Tibial nerve (tissue), 4 donors: Measurements from ENCODE around the gene PTPN9. TPM values are rescaled to one million over a fixed set of nuclear protein-coding genes. Genes with fewer than 3 reads are reported as not detected.

Experiments used
- DNase-seq, 2 donors: peaks; one replicate each; pipeline ENCODE4 v3.0.0-alpha.2; 2019; ENCODE audit warnings: low spot score in 2 of 2
- H3K27ac ChIP-seq, 4 donors: fragments of 200-600 bp; sonication (generic) in 3 of 4; one replicate each; pipeline ENCODE4 v1.5.1; 2017 to 2019; ENCODE audit warnings: mild to moderate bottlenecking in 1 of 4
- H3K27me3 ChIP-seq, 2 donors: fragments of 200-600 bp; sonication (generic) in 1 of 2; one replicate each; pipeline versions ENCODE4 v1.5.1 to v1.6.0; 2017 to 2019
- H3K36me3 ChIP-seq, 3 donors: fragments of 200-600 bp; sonication (generic); one replicate each; pipeline ENCODE4 v1.5.1; 2018 to 2019
- H3K4me1 ChIP-seq, 4 donors: fragments of 200-600 bp; sonication (generic) in 3 of 4; one replicate each; pipeline ENCODE4 v1.5.1; 2017 to 2019
- H3K4me3 ChIP-seq, 4 donors: fragments of 200-600 bp; sonication (generic) in 3 of 4; one replicate each; pipeline ENCODE4 v1.5.1; 2017 to 2019; ENCODE audit warnings: mild to moderate bottlenecking in 1 of 4, moderate library complexity in 1 of 4
- H3K9me3 ChIP-seq, 4 donors: fragments of 200-600 bp; sonication (generic) in 3 of 4; one replicate each; pipeline ENCODE4 v1.5.1; 2017 to 2019
- EP300 ChIP-seq, 2 donors: sonication (generic); formaldehyde crosslinking; IDR thresholded peaks; one replicate each; pipeline ENCODE4 v1.6.1; 2017; ENCODE audit warnings: antibody characterized with exemption in 2 of 2, mild to moderate bottlenecking in 1 of 2
- POLR2A ChIP-seq, 2 donors: fragments of 450-650 bp; IDR thresholded peaks; one replicate each; pipeline ENCODE4 v1.6.1; 2017; ENCODE audit warnings: antibody characterized with exemption in 2 of 2, mild to moderate bottlenecking in 2 of 2, moderate library complexity in 2 of 2
- WGBS, 2 donors: methylation state at CpG; one replicate each; pipeline ENCODE4 v1.1.5; 2018; 5-methylcytosine and 5-hydroxymethylcytosine counted together
- total RNA-seq, 4 donors: library from RNA; depleted of rRNA; stranded (reverse); fragments of >200 nt; gene quantifications; one replicate each; pipeline ENCODE4 v1.1.0, GENCODE V29; 2016
- TF ChIP-seq, protein P1 (sequence below), 5 experiments: fragments of 200-600 bp in 3 of 5; fragments of 450-650 bp in 2 of 5; sonication (generic) in 3 of 5; IDR thresholded peaks; one replicate each; pipeline ENCODE4 v1.5.1; 2016 to 2019; ENCODE audit warnings: antibody characterized with exemption in 5 of 5, mild to moderate bottlenecking in 3 of 5, moderate library complexity in 2 of 5

Gene PTPN9
- total RNA-seq, 4 donors from 2014 or later, result 24.3 to 45.0 (median 32.0) TPM

DNA sequence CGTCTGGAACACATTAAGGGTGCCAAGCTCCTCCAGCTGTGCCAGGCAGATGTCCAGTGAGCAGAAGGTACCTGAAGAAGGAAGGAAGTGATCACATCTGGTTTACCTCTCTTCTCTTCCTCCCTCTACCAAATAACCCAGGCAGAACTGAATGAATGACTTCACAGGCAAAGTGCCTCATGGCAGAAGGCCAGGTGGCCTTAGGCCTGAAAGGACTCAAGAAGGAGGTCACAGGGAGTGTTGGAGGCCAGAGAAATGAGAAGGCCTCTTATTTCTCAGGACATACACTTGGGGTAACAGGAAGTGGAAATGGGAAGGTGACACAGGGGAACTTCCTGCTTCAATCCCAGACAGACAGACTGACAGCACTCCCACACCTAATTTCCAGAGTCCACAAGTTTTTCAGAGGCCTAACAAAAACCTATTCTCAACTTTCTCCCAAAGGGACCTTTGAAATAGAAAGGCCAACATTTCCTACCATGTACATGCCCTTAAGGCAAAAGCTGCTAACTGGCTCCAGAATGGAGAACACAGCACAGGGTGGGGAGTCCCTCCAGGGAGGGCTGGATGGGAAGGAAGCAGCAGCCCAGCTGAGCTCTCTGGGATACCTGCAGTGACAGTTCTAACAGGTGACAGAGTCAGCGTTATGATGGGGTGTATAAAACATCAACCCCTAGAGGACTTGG, 110.1 kb downstream of the PTPN9 start:
- 61 to 81% methylated on average over 2 of the region's 2 CpGs for WGBS, 2 donors
- Histone ChIP-seq H3K27me3 (no peaks in the 10 kb centered on the region), H3K4me3 (no peak overlapping the region), H3K27ac (no peak overlapping the region), H3K36me3 (peaks cover 3 to 88% (median 18%) of the 10 kb centered on the region in 3 donors), H3K4me1 (peaks cover 0 to 4% (median 0%) of the 10 kb centered on the region in 4 donors), H3K9me3 (no peaks in the 10 kb centered on the region)
- TF ChIP-seq POLR2A (IDR thresholded peaks at IDR 0.05) (no peak), EP300 (IDR thresholded peaks at IDR 0.05) (no peak)
- TF ChIP-seq, protein P1, sequence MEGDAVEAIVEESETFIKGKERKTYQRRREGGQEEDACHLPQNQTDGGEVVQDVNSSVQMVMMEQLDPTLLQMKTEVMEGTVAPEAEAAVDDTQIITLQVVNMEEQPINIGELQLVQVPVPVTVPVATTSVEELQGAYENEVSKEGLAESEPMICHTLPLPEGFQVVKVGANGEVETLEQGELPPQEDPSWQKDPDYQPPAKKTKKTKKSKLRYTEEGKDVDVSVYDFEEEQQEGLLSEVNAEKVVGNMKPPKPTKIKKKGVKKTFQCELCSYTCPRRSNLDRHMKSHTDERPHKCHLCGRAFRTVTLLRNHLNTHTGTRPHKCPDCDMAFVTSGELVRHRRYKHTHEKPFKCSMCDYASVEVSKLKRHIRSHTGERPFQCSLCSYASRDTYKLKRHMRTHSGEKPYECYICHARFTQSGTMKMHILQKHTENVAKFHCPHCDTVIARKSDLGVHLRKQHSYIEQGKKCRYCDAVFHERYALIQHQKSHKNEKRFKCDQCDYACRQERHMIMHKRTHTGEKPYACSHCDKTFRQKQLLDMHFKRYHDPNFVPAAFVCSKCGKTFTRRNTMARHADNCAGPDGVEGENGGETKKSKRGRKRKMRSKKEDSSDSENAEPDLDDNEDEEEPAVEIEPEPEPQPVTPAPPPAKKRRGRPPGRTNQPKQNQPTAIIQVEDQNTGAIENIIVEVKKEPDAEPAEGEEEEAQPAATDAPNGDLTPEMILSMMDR (IDR thresholded peaks at IDR 0.05), result no peak
- DNase-seq, result no peak

GRCh38 chr15:75460646-75461045, 118.5 kb downstream of the PTPN9 start:
- no peaks in the 10 kb centered on the region for H3K27me3 ChIP-seq
- no peak overlapping the region for H3K4me3 ChIP-seq
- TF ChIP-seq EP300 (IDR thresholded peaks at IDR 0.05) (no peak), POLR2A (IDR thresholded peaks at IDR 0.05) (no peak)
- TF ChIP-seq, protein P1 (IDR thresholded peaks at IDR 0.05), result no peak
- H3K36me3 ChIP-seq, result peaks cover 0 to 5% (median 0%) of the 10 kb centered on the region in 3 donors
- H3K4me1 ChIP-seq, result peaks cover 0 to 14% (median 0%) of the 10 kb centered on the region in 4 donors
- whole genome bisulfite sequencing, 2 donors, result 86% methylated on average over 4 of the region's 4 CpGs
- no peak overlapping the region for H3K27ac ChIP-seq
- H3K9me3 ChIP-seq, result no peaks in the 10 kb centered on the region
- no peak for DNase-seq

- Histone ChIP-seq H3K27ac (no peak overlapping the region), H3K36me3 (no peaks in the 10 kb centered on the region), H3K4me1 (peaks cover 0 to 14% (median 0%) of the 10 kb centered on the region in 4 donors), H3K27me3 (no peaks in the 10 kb centered on the region), H3K4me3 (no peak overlapping the region), H3K9me3 (no peaks in the 10 kb centered on the region)
- TF ChIP-seq, protein P1 (IDR thresholded peaks at IDR 0.05), result no peak
- no peak for TF ChIP-seq POLR2A (IDR thresholded peaks at IDR 0.05)
- TF ChIP-seq EP300 (IDR thresholded peaks at IDR 0.05), result no peak
- DNase-seq, result no peak
- 67 to 88% methylated on average over 1 of the region's 1 CpG for WGBS, 2 donors
Observed at GRCh38 chr15:75459581-75459980, 119.5 kb downstream of the PTPN9 start.

GRCh38 chr15:75456710-75457109, 122.4 kb downstream of the PTPN9 start:
- 34 to 47% methylated on average over 6 of the region's 6 CpGs for WGBS, 2 donors
- Histone ChIP-seq H3K4me3 (no peak overlapping the region), H3K27me3 (no peaks in the 10 kb centered on the region), H3K4me1 (peaks cover 0 to 26% (median 5%) of the 10 kb centered on the region in 4 donors), H3K36me3 (no peaks in the 10 kb centered on the region), H3K9me3 (no peaks in the 10 kb centered on the region), H3K27ac (peak overlapping the region in 2 of 4 donors; percentile 99)
- DNase-seq, result no peak
- TF ChIP-seq POLR2A (IDR thresholded peaks at IDR 0.05) (no peak), EP300 (IDR thresholded peaks at IDR 0.05) (no peak)
- TF ChIP-seq, protein P1 (IDR thresholded peaks at IDR 0.05), result no peak

DNA sequence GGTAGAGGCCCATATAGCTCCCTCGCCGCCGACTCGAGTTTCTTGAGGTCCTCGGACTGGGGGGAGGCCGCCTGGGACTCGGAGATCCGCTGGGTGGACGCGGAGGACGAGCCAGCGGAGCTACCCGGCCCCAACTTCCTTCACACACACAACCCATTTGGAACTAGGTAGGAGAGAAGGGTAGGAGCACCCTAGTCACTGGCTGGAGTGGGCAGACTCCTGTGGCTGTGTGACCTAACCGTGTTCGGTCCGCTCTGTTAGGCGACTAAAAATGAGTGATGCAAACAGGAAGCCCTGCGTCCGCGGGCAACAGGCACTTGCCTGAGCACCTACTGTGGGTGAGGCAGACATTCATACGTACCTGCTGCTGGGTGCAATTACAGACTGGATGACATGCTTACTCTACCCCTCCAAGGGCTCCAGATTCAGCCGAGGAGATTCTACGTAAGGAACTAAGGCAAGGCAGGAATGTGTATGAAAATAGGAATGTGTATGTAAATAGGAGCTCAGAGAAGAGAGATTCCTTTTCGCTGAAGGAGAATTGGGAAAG, 123.1 kb downstream of the PTPN9 start:
- Histone ChIP-seq H3K4me3 (peak overlapping the region; percentile 72 to 94 (median 84)), H3K27ac (peak overlapping the region; percentile 90 to 99 (median 96)), H3K4me1 (peaks cover 0 to 21% (median 5%) of the 10 kb centered on the region in 4 donors), H3K27me3 (no peaks in the 10 kb centered on the region), H3K9me3 (no peaks in the 10 kb centered on the region), H3K36me3 (no peaks in the 10 kb centered on the region)
- WGBS, 2 donors, result 2% methylated on average over 24 of the region's 24 CpGs
- TF ChIP-seq EP300 (IDR thresholded peaks at IDR 0.05), result peak in 1 of 2 donors; percentile 3
- TF ChIP-seq, protein P1 (IDR thresholded peaks at IDR 0.05), result no peak
- DNase-seq, result peak in 1 of 2 donors; percentile 36
